CD4-positive, alpha-beta memory T cell (primary cell): ENCODE results near the gene PCBP3. TPM values are rescaled to one million over a fixed set of nuclear protein-coding genes. Genes with fewer than 3 reads are reported as not detected.
A peak's percentile ranks its signal among the peaks of the same experiment; 100 is the strongest.

Experiments
- CTCF ChIA-PET: fragments of 350-600 bp; sonication (Branson Sonifier 250); formaldehyde crosslinking; loops from one replicate; lab custom pipeline; 2021; ENCODE audit warnings: inconsistent platforms; ENCODE audit not compliant: partially characterized antibody; lab: Charles Lee
- POLR2A ChIA-PET: fragments of 350-600 bp; sonication (Branson Sonifier 250); formaldehyde crosslinking; loops from one replicate; lab custom pipeline; 2021; ENCODE audit not compliant: partially characterized antibody; lab: Charles Lee
- DNase-seq, 5 donors: peaks; one replicate each; pipeline versions ENCODE4 v3.0.0 to v3.0.0-alpha.2; 2020 to 2022; ENCODE audit warnings: mixed read lengths in 1 of 5
- H3K27ac ChIP-seq: one replicate; pipeline ENCODE4 v1.7.0; 2013; ENCODE audit warnings: low read depth, low read length
- H3K27me3 ChIP-seq: 2 replicates; pipeline ENCODE4 v1.7.0; 2013; ENCODE audit warnings: mild to moderate bottlenecking, low read length, moderate library complexity; ENCODE audit not compliant: insufficient read depth
- H3K36me3 ChIP-seq: 2 replicates; pipeline ENCODE4 v1.7.0; 2013; ENCODE audit warnings: mild to moderate bottlenecking, low read length, moderate library complexity; ENCODE audit not compliant: insufficient read depth
- H3K4me1 ChIP-seq: 2 replicates; pipeline ENCODE4 v1.7.0; 2013; ENCODE audit warnings: mild to moderate bottlenecking, low read length, moderate library complexity; ENCODE audit not compliant: insufficient read depth
- H3K4me3 ChIP-seq, 2 donors: one replicate each; pipeline ENCODE4 v1.7.0; 2013; ENCODE audit warnings: low read length in 2 of 2, mild to moderate bottlenecking in 1 of 2
- H3K9me3 ChIP-seq, 2 donors: one replicate each; pipeline ENCODE4 v1.7.0; 2013; ENCODE audit warnings: low read length in 2 of 2, control low read depth in 1 of 2; ENCODE audit not compliant: control insufficient read depth in 1 of 2
- H3K27ac Mint-ChIP-seq, 7 donors: one replicate each; pipeline ENCODE4 v1.8.0; 2020 to 2021; ENCODE audit warnings: mixed read lengths in 7 of 7, mild to moderate bottlenecking in 6 of 7, inconsistent platforms in 3 of 7, moderate library complexity in 3 of 7
- H3K27me3 Mint-ChIP-seq, 2 donors: one replicate each; pipeline ENCODE4 v1.8.0; 2020 to 2021; ENCODE audit warnings: mixed read lengths in 2 of 2
- H3K36me3 Mint-ChIP-seq, 2 donors: one replicate each; pipeline ENCODE4 v1.8.0; 2020 to 2021; ENCODE audit warnings: mixed read lengths in 2 of 2, inconsistent platforms in 1 of 2, mild to moderate bottlenecking in 1 of 2
- H3K4me1 Mint-ChIP-seq, 4 donors: one replicate each; pipeline ENCODE4 v1.8.0; 2020 to 2021; ENCODE audit warnings: mixed read lengths in 4 of 4, mild to moderate bottlenecking in 1 of 4
- H3K4me3 Mint-ChIP-seq, 8 donors: one replicate each; pipeline ENCODE4 v1.8.0; 2020 to 2021; ENCODE audit warnings: mixed read lengths in 8 of 8, mild to moderate bottlenecking in 7 of 8, moderate library complexity in 6 of 8, inconsistent platforms in 3 of 8
- H3K9me3 Mint-ChIP-seq, 8 donors: one replicate each; pipeline ENCODE4 v1.8.0; 2020 to 2021; ENCODE audit warnings: mixed read lengths in 8 of 8, mild to moderate bottlenecking in 5 of 8, inconsistent platforms in 3 of 8, moderate library complexity in 1 of 8
- intact Hi-C: fragments of 100-400 bp; cut with micrococcal nuclease; formaldehyde crosslinking; loops from one replicate; pipeline ENCODE4 v1.15.1; 2023
- polyA plus RNA-seq, 2 donors: library from polyadenylated mRNA; unstranded; fragments of 300-500 nt; fragmentation: Illumina TruSeq; gene quantifications; one replicate each; pipeline ENCODE4 v1.2.3, GENCODE V29; 2021
- total RNA-seq, 2 experiments: library from RNA; stranded (reverse); gene quantifications; one replicate each; pipeline ENCODE4 v1.2.3, GENCODE V29; 2021

PCBP3 gene
- total and polyA plus RNA-seq, 4 experiments from 2014 or later, result 0.36 to 1.6 (median 1.0) TPM

DNA sequence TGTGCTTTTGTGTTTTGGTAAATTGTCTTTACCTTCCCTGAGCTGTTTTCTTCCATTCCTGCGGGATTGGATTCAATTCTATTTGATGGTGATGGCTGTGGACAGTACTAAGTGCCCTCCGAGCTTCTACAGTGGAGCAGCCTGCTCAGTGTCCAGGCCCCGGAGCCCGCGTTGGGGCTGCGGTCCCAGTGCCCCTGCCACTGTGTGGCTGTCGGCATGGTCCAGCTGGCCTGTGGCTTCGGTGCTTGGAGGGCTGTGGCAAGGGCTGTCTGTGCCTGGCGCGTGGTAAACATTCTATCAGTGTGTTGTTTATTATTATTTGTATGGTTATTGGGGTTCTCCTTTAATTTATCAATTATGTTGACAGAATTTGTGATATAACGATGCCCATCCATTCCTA is 228.9 kb downstream of the PCBP3 start:
- CTCF ChIA-PET, result no interaction called here
- Histone ChIP-seq H3K4me1 (no peaks in the 10 kb centered on the region), H3K9me3 (no peaks in the 10 kb centered on the region), H3K27me3 (no peaks in the 10 kb centered on the region), H3K27ac (no peak overlapping the region), H3K36me3 (no peaks in the 10 kb centered on the region), H3K4me3 (no peak overlapping the region)
- Mint-ChIP-seq H3K36me3 (no peaks in the 10 kb centered on the region), H3K27ac (no peak overlapping the region), H3K4me1 (peaks cover 0 to 4% (median 3%) of the 10 kb centered on the region in 4 donors), H3K4me3 (no peak overlapping the region), H3K9me3 (peaks cover 0 to 3% (median 0%) of the 10 kb centered on the region in 8 donors), H3K27me3 (peaks cover 0 to 8% of the 10 kb centered on the region in 2 donors)
- intact Hi-C loops, result no loop called here
- DNase-seq, result no peak
- POLR2A ChIA-PET, result no interaction called here

DNA sequence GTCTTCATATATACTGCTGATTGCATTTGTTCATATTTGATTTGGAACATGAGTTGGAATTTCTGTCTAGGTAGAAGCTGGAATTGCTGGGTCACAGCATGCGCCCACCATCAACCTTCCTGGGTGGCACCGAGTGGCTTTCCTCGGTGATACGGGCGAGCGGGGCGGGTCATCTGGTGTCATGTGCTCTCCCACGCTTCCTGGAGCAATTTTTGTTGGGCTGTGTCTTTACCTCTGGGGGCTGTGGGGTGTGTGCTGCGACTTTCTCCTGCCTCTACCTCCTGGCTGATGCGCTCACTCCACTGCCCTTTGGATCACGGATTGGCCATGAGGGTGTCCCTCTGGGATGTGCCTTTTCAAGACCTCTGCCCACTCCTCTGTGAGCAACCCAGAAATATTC is 229.4 kb downstream of the PCBP3 start:
- Mint-ChIP-seq H3K9me3 (peaks cover 0 to 3% (median 0%) of the 10 kb centered on the region in 8 donors), H3K27me3 (peaks cover 0 to 8% of the 10 kb centered on the region in 2 donors), H3K27ac (peak overlapping the region in 1 of 7 donors; percentile 48), H3K4me3 (no peak overlapping the region), H3K4me1 (peaks cover 0 to 3% (median 1%) of the 10 kb centered on the region in 4 donors), H3K36me3 (no peaks in the 10 kb centered on the region)
- no peak overlapping the region for H3K4me3 ChIP-seq
- H3K36me3 ChIP-seq, result no peaks in the 10 kb centered on the region
- POLR2A ChIA-PET, result no interaction called here
- no peaks in the 10 kb centered on the region for H3K9me3 ChIP-seq
- DNase-seq, result no peak
- intact Hi-C loops, result no loop called here
- no peaks in the 10 kb centered on the region for H3K4me1 ChIP-seq
- H3K27me3 ChIP-seq, result no peaks in the 10 kb centered on the region
- CTCF ChIA-PET, result no interaction called here
- H3K27ac ChIP-seq, result no peak overlapping the region

DNA sequence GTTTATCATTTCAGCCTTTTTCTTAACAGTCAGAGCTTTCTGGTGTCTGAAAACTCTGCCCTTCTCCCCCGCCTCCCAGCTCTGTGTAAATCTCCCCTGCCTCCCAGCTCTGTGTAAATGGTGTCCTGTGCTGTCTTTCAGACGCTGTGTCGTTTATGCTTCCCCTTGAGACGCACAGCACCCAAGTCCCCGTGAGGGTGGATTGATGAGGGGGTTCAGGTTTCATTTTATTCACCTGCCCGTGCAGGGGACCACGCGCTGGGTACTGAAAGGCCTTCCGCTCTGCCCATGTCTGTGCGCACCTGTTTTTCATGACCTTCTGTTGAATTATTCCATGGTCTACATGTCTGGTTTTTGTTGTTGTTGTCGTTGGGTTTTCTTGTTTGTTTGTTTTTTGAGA is 229.9 kb downstream of the PCBP3 start:
- no peak for DNase-seq
- peaks cover 0 to 8% of the 10 kb centered on the region in 2 donors for H3K27me3 Mint-ChIP-seq
- H3K4me1 ChIP-seq, result no peaks in the 10 kb centered on the region
- ChIA-PET POLR2A (no interaction called here), CTCF (no interaction called here)
- no peaks in the 10 kb centered on the region for H3K9me3 ChIP-seq
- H3K27ac ChIP-seq, result no peak overlapping the region
- no peaks in the 10 kb centered on the region for H3K36me3 ChIP-seq
- H3K9me3 Mint-ChIP-seq, result peaks cover 0 to 3% (median 0%) of the 10 kb centered on the region in 8 donors
- H3K36me3 Mint-ChIP-seq, result no peaks in the 10 kb centered on the region
- H3K27ac Mint-ChIP-seq, result no peak overlapping the region
- no peak overlapping the region for H3K4me3 Mint-ChIP-seq
- H3K4me3 ChIP-seq, result no peak overlapping the region
- intact Hi-C loops, result no loop called here
- H3K4me1 Mint-ChIP-seq, result peaks cover 0 to 4% (median 2%) of the 10 kb centered on the region in 4 donors
- no peaks in the 10 kb centered on the region for H3K27me3 ChIP-seq

DNA sequence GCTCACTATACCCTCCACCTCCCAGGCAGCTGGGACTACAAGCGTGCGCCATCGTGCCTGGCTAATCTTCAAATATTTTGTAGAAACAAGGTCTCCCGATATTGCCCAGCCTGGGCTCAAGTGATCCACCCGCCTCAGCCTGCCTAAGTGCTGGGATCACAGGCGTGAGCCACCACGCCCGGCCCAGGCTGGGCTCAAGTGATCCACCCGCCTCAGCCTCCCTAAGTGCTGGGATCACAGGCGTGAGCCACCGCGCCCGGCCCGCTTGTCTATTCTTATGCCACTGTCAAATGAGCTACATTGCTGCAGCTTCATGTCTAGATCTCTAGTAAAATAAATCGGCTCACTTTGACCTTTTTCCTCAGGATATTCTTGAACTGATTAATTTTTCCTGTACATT is 230.3 kb downstream of the PCBP3 start:
- POLR2A ChIA-PET, result no interaction called here
- no peaks in the 10 kb centered on the region for H3K9me3 ChIP-seq
- Mint-ChIP-seq H3K4me3 (no peak overlapping the region), H3K27me3 (peaks cover 0 to 8% of the 10 kb centered on the region in 2 donors), H3K9me3 (peaks cover 0 to 3% (median 0%) of the 10 kb centered on the region in 8 donors), H3K4me1 (peaks cover 2 to 7% (median 4%) of the 10 kb centered on the region in 4 donors), H3K36me3 (no peaks in the 10 kb centered on the region), H3K27ac (no peak overlapping the region)
- no peaks in the 10 kb centered on the region for H3K36me3 ChIP-seq
- no peak overlapping the region for H3K27ac ChIP-seq
- H3K4me3 ChIP-seq, result no peak overlapping the region
- H3K4me1 ChIP-seq, result no peaks in the 10 kb centered on the region
- intact Hi-C loops, result no loop called here
- no peaks in the 10 kb centered on the region for H3K27me3 ChIP-seq
- no peak for DNase-seq
- CTCF ChIA-PET, result no interaction called here

DNA sequence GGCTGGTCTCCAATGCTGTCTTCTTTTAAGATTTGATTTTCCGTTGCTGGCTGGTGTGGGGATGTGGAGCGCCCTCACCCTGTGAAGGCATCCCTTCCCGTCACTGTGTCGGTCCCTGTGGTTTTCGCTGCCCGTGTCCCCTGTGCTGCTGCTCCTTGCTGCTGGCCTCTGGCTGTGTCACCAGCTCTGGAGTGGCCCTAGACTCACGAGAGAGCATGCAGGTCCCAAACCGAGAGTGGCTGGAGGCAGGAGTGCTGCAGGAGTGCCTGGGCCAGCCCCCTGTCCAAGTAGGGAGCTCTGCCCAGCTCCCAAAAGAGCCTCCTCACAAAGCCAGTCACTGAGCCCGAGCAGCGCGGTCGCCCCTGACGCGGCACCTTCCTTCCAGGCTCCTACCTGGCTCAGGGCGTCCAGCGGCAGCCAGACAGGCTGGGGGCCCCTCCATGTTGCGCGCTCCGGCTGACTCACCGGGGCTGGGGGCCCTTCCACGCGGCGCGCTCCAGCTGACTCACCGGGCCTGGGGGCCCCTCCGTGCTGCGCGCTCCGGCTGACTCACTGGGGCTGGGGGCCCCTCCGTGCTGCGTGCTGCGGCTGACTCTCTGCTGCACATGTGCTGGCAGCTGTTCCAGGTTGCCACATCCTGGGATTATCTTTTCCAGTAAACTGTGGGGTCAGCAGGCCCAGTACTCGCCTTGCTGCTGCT is 231.3 kb downstream of the PCBP3 start:
- H3K4me1 Mint-ChIP-seq, result peaks cover 5 to 11% (median 7%) of the 10 kb centered on the region in 4 donors
- Histone ChIP-seq H3K27ac (no peak overlapping the region), H3K9me3 (no peaks in the 10 kb centered on the region), H3K4me1 (peaks cover 4% of the 10 kb centered on the region), H3K36me3 (no peaks in the 10 kb centered on the region), H3K27me3 (no peaks in the 10 kb centered on the region), H3K4me3 (no peak overlapping the region)
- ChIA-PET CTCF (no interaction called here), POLR2A (no interaction called here)
- H3K4me3 Mint-ChIP-seq, result no peak overlapping the region
- H3K27me3 Mint-ChIP-seq, result peaks cover 0 to 8% of the 10 kb centered on the region in 2 donors
- H3K9me3 Mint-ChIP-seq, result peaks cover 0 to 3% (median 0%) of the 10 kb centered on the region in 8 donors
- no peak for DNase-seq
- H3K27ac Mint-ChIP-seq, result no peak overlapping the region
- intact Hi-C loops, result no loop called here
- H3K36me3 Mint-ChIP-seq, result no peaks in the 10 kb centered on the region

DNA sequence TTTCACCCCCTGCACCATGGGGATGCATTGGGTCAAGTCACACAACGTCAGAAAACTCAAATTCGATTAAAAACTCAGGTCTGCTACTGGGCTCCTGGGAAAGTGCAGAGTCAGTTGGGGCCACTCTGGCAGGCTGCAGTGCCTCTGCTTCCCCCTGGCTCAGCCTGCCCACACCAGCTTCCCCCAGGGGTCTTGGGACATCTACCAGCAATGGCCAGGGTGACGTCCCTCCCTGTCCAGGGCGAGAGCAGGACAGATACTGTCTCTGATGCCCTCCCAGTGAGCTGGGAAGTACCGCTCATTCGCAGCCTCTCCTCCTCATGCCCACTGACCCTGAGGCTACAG is 231.9 kb downstream of the PCBP3 start:
- peaks cover 8 to 17% (median 12%) of the 10 kb centered on the region in 4 donors for H3K4me1 Mint-ChIP-seq
- CTCF ChIA-PET, result no interaction called here
- DNase-seq, result no peak
- H3K27ac Mint-ChIP-seq, result peak overlapping the region in 1 of 7 donors; percentile 52
- H3K9me3 Mint-ChIP-seq, result peaks cover 0 to 3% (median 0%) of the 10 kb centered on the region in 8 donors
- Histone ChIP-seq H3K4me3 (no peak overlapping the region), H3K4me1 (peaks cover 9% of the 10 kb centered on the region), H3K9me3 (no peaks in the 10 kb centered on the region), H3K27me3 (no peaks in the 10 kb centered on the region), H3K36me3 (no peaks in the 10 kb centered on the region), H3K27ac (no peak overlapping the region)
- no peaks in the 10 kb centered on the region for H3K36me3 Mint-ChIP-seq
- H3K27me3 Mint-ChIP-seq, result peaks cover 0 to 8% of the 10 kb centered on the region in 2 donors
- intact Hi-C loops, result no loop called here
- POLR2A ChIA-PET, result no interaction called here
- no peak overlapping the region for H3K4me3 Mint-ChIP-seq

DNA sequence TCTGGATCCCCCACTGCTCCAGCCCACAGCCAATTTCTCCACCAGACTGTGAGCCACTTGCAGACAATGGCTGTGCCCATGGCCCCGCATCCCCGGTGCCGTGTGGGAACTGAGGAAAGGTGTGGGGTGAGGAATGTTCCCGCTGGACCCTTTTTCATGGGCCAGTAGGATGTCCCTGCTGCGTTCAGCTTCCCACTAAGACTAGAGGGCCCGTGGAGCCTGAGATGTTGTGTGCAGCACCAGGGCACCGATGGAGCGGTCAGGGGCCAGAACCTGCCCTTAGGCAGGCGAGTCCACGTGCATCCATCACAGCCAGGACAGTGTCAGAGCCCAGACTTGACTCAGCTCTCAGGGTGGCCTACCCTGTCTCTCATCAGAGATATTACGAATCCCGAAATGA is 232.4 kb downstream of the PCBP3 start:
- intact Hi-C loops, result no loop called here
- H3K27me3 ChIP-seq, result no peaks in the 10 kb centered on the region
- H3K27ac ChIP-seq, result no peak overlapping the region
- H3K9me3 ChIP-seq, result no peaks in the 10 kb centered on the region
- H3K36me3 ChIP-seq, result no peaks in the 10 kb centered on the region
- peaks cover 0 to 3% (median 0%) of the 10 kb centered on the region in 8 donors for H3K9me3 Mint-ChIP-seq
- POLR2A ChIA-PET, result no interaction called here
- CTCF ChIA-PET, result no interaction called here
- no peak overlapping the region for H3K4me3 ChIP-seq
- no peak overlapping the region for H3K4me3 Mint-ChIP-seq
- H3K4me1 ChIP-seq, result peaks cover 14% of the 10 kb centered on the region
- peaks cover 0 to 8% of the 10 kb centered on the region in 2 donors for H3K27me3 Mint-ChIP-seq
- H3K36me3 Mint-ChIP-seq, result no peaks in the 10 kb centered on the region
- no peak for DNase-seq
- H3K4me1 Mint-ChIP-seq, result peaks cover 11 to 22% (median 16%) of the 10 kb centered on the region in 4 donors
- H3K27ac Mint-ChIP-seq, result no peak overlapping the region
